Neuronal stem cell (in vitro differentiated cells): ENCODE measurements around the gene SHISA8.

Experiments
- DNase-seq: peaks from one replicate; pipeline ENCODE4 v3.0.0-alpha.2; 2013; ENCODE audit warnings: low spot score
- H2AFZ ChIP-seq: one replicate; pipeline ENCODE4 v1.6.1; 2013; ENCODE audit warnings: mild to moderate bottlenecking, low read length, inconsistent platforms
- H2AK5ac ChIP-seq: 2 replicates; pipeline ENCODE4 v1.6.1; 2013; ENCODE audit warnings: low read depth, mild to moderate bottlenecking, inconsistent platforms, low read length, moderate library complexity, mixed read lengths
- H2BK120ac ChIP-seq: 2 replicates; pipeline ENCODE4 v1.6.1; 2013; ENCODE audit warnings: low read depth, mild to moderate bottlenecking, inconsistent platforms, low read length, moderate library complexity, mixed read lengths
- H2BK12ac ChIP-seq: one replicate; pipeline ENCODE4 v1.6.1; 2013; ENCODE audit warnings: low read length, inconsistent platforms
- H2BK15ac ChIP-seq: 2 replicates; pipeline ENCODE4 v1.6.1; 2013; ENCODE audit warnings: mild to moderate bottlenecking, low read length, inconsistent platforms, mixed read lengths
- H2BK5ac ChIP-seq: one replicate; pipeline ENCODE4 v1.6.1; 2013; ENCODE audit warnings: inconsistent platforms, mild to moderate bottlenecking, low read length, moderate library complexity
- H3K14ac ChIP-seq: one replicate; pipeline ENCODE4 v1.6.1; 2013; ENCODE audit warnings: low read length, inconsistent platforms
- H3K18ac ChIP-seq: 2 replicates; pipeline ENCODE4 v1.6.1; 2013; ENCODE audit warnings: low read length, inconsistent platforms
- H3K23ac ChIP-seq: 2 replicates; pipeline ENCODE4 v1.6.1; 2013; ENCODE audit warnings: low read depth, mild to moderate bottlenecking, mixed read lengths, low read length, inconsistent platforms; ENCODE audit not compliant: poor library complexity
- H3K27ac ChIP-seq: replicated peaks from 3 replicates; pipeline ENCODE4 v1.5.1; 2013; ENCODE audit warnings: low read length, inconsistent platforms
- H3K27me3 ChIP-seq, 3 experiments: 2 replicates each; pipeline ENCODE4 v1.6.1; 2013; ENCODE audit warnings: low read length in 3 of 3, mild to moderate bottlenecking in 2 of 3, inconsistent platforms in 1 of 3, low read depth in 1 of 3, mixed read lengths in 1 of 3, moderate library complexity in 1 of 3; ENCODE audit not compliant: control insufficient read depth in 3 of 3, insufficient read depth in 3 of 3
- H3K36me3 ChIP-seq, 2 donors: replicated peaks in 1 of 2; 2 replicates each; pipeline ENCODE4 v1.6.1; 2013; ENCODE audit warnings: low read length in 2 of 2; ENCODE audit not compliant: control insufficient read depth in 2 of 2, insufficient read depth in 2 of 2
- H3K4ac ChIP-seq: 2 replicates; pipeline ENCODE4 v1.6.1; 2013; ENCODE audit warnings: inconsistent platforms, mild to moderate bottlenecking, low read length, moderate library complexity
- H3K4me1 ChIP-seq, 2 donors: 1 replicate in 1 of 2; 2 replicates in 1 of 2; pipeline ENCODE4 v1.6.1; 2013; ENCODE audit warnings: low read length in 2 of 2, low read depth in 1 of 2; ENCODE audit not compliant: control insufficient read depth in 2 of 2, insufficient read depth in 1 of 2
- H3K4me2 ChIP-seq: one replicate; pipeline ENCODE4 v1.6.1; 2013; ENCODE audit warnings: mild to moderate bottlenecking, low read length, inconsistent platforms; ENCODE audit not compliant: insufficient read depth, poor library complexity, severe bottlenecking
- H3K4me3 ChIP-seq, 2 donors: 2 replicates each; pipeline ENCODE4 v1.5.1; 2013; ENCODE audit warnings: low read length in 2 of 2, mild to moderate bottlenecking in 2 of 2, inconsistent platforms in 1 of 2, moderate library complexity in 1 of 2
- H3K79me1 ChIP-seq: one replicate; pipeline ENCODE4 v1.6.1; 2013; ENCODE audit warnings: low read depth, mild to moderate bottlenecking, inconsistent platforms, low read length, moderate library complexity
- H3K9ac ChIP-seq: one replicate; pipeline ENCODE4 v1.6.1; 2013; ENCODE audit warnings: mild to moderate bottlenecking, low read depth, low read length, inconsistent platforms; ENCODE audit not compliant: poor library complexity
- H3K9me3 ChIP-seq, 2 donors: replicated peaks in 1 of 2; 2 replicates each; pipeline versions ENCODE3 to v1.6.1; 2013; ENCODE audit warnings: low read length in 2 of 2, mild to moderate bottlenecking in 2 of 2, inconsistent platforms in 1 of 2, low read depth in 1 of 2, mixed read lengths in 1 of 2, moderate library complexity in 1 of 2; ENCODE audit not compliant: control insufficient read depth in 2 of 2, insufficient read depth in 1 of 2
- H4K8ac ChIP-seq: one replicate; pipeline ENCODE4 v1.6.1; 2013; ENCODE audit warnings: low read depth, mild to moderate bottlenecking, inconsistent platforms, low read length, moderate library complexity
- H4K91ac ChIP-seq: one replicate; pipeline ENCODE4 v1.6.1; 2013; ENCODE audit warnings: low read length, low read depth, mild to moderate bottlenecking, inconsistent platforms; ENCODE audit not compliant: poor library complexity
- WGBS, 2 donors: extraction: QIAGEN DNeasy Blood & Tissue Kit; methylation state at CpG; one replicate each; pipeline ENCODE4 v1.1.7; 2013; ENCODE audit warnings: missing lambda C conversion rate in 2 of 2, mixed read lengths in 1 of 2; ENCODE audit not compliant: insufficient read length in 2 of 2, insufficient replicate concordance in 1 of 2; ENCODE audit errors: extremely low coverage in 2 of 2; 5-methylcytosine and 5-hydroxymethylcytosine counted together

SHISA8 gene

GRCh38 chr22:41911001-41911611 is 3.8 kb downstream of the SHISA8 start:
- peak overlapping the region; percentile 75 for H2AFZ ChIP-seq
- H3K27me3 ChIP-seq: peaks cover 63 to 76% (median 73%) of the 10 kb centered on the region in 3 experiments
- no peaks in the 10 kb centered on the region for H3K9me3 ChIP-seq
- H3K79me1 ChIP-seq: no peaks in the 10 kb centered on the region
- peak overlapping the region; percentile 76 for H3K18ac ChIP-seq
- peak overlapping the region; percentile 81 for H2AK5ac ChIP-seq
- peaks cover 10% of the 10 kb centered on the region in 2 donors for H3K4me1 ChIP-seq
- H2BK12ac ChIP-seq: peak overlapping the region; percentile 41
- H3K4ac ChIP-seq: no peak overlapping the region
- no peak overlapping the region for H2BK5ac ChIP-seq
- DNase-seq: no peak
- no peak overlapping the region for H4K8ac ChIP-seq
- no peak overlapping the region for H3K9ac ChIP-seq
- H3K14ac ChIP-seq: no peak overlapping the region
- peak overlapping the region; percentile 18 for H3K4me2 ChIP-seq
- no peak overlapping the region for H3K4me3 ChIP-seq
- H4K91ac ChIP-seq: no peak overlapping the region
- peak overlapping the region; percentile 72 for H2BK120ac ChIP-seq
- peak overlapping the region; percentile 73 for H3K23ac ChIP-seq
- H2BK15ac ChIP-seq: no peak overlapping the region
- no peak overlapping the region for H3K27ac ChIP-seq
- peaks cover 8 to 20% of the 10 kb centered on the region in 2 donors for H3K36me3 ChIP-seq
- no CpG with 5 or more reads among the region's 37 CpGs for WGBS, 2 donors

- Histone ChIP-seq H3K4me3 (peak overlapping the region in 1 of 2 donors; percentile 4), H3K27me3 (peaks cover 56 to 68% (median 66%) of the 10 kb centered on the region in 3 experiments)
Observed at GRCh38 chr22:41910050-41911000, 4.5 kb downstream of the SHISA8 start.

GRCh38 chr22:41909310-41910049 is 5.4 kb downstream of the SHISA8 start:
- H3K4me2 ChIP-seq: peak overlapping the region; percentile 49
- H3K9ac ChIP-seq: no peak overlapping the region
- H4K91ac ChIP-seq: no peak overlapping the region
- no peak overlapping the region for H2BK5ac ChIP-seq
- H4K8ac ChIP-seq: peak overlapping the region; percentile 43
- peaks cover 19 to 36% of the 10 kb centered on the region in 2 donors for H3K36me3 ChIP-seq
- H2BK15ac ChIP-seq: peak overlapping the region; percentile 75
- H3K27me3 ChIP-seq: peaks cover 49 to 59% (median 58%) of the 10 kb centered on the region in 3 experiments
- peak overlapping the region; percentile 98 for H3K14ac ChIP-seq
- no peak overlapping the region for H2BK12ac ChIP-seq
- no peaks in the 10 kb centered on the region for H3K9me3 ChIP-seq
- no peak overlapping the region for H3K4ac ChIP-seq
- no peak overlapping the region for H3K4me3 ChIP-seq
- no peak overlapping the region for H3K27ac ChIP-seq
- peak overlapping the region; percentile 90 for H3K18ac ChIP-seq
- H3K79me1 ChIP-seq: no peaks in the 10 kb centered on the region
- peak overlapping the region; percentile 92 for H2AK5ac ChIP-seq
- DNase-seq: no peak
- no peak overlapping the region for H2AFZ ChIP-seq
- peaks cover 10% of the 10 kb centered on the region in 2 donors for H3K4me1 ChIP-seq
- peak overlapping the region; percentile 80 for H3K23ac ChIP-seq
- no peak overlapping the region for H2BK120ac ChIP-seq
- WGBS, 2 donors: no CpG with 5 or more reads among the region's 55 CpGs

More at GRCh38 chr22:41910050-41911000, 4.5 kb downstream of the SHISA8 start:
- no peaks in the 10 kb centered on the region for H3K79me1 ChIP-seq
- no peak overlapping the region for H3K4ac ChIP-seq
- H3K4me2 ChIP-seq: peak overlapping the region; percentile 49
- H2AK5ac ChIP-seq: peak overlapping the region; percentile 92
- H2BK12ac ChIP-seq: peak overlapping the region; percentile 41
- H2AFZ ChIP-seq: peak overlapping the region; percentile 75
- no peak for DNase-seq
- no peak overlapping the region for H2BK5ac ChIP-seq
- H3K4me1 ChIP-seq: peaks cover 10% of the 10 kb centered on the region in 2 donors
- peak overlapping the region; percentile 73 for H3K23ac ChIP-seq
- H3K18ac ChIP-seq: peak overlapping the region; percentile 90
- peak overlapping the region; percentile 72 for H2BK120ac ChIP-seq
- WGBS, 2 donors: no CpG with 5 or more reads among the region's 112 CpGs
- peaks cover 11 to 27% of the 10 kb centered on the region in 2 donors for H3K36me3 ChIP-seq
- H3K9ac ChIP-seq: peak overlapping the region; percentile 70
- H3K9me3 ChIP-seq: no peaks in the 10 kb centered on the region
- no peak overlapping the region for H3K27ac ChIP-seq
- H4K8ac ChIP-seq: peak overlapping the region; percentile 43
- H3K14ac ChIP-seq: peak overlapping the region; percentile 97
- H4K91ac ChIP-seq: no peak overlapping the region
- peak overlapping the region; percentile 75 for H2BK15ac ChIP-seq
